NOMO-1 (cell line): ENCODE measurements around the gene ST8SIA4.

Experiments
- DNase-seq, 2 experiments: peaks; one replicate each; lab custom pipeline; 2025; ENCODE audit not compliant: unreplicated experiment in 2 of 2; lab: John Stamatoyannopoulos, UW

The ST8SIA4 gene

GRCh38 chr5:100903039-100903887 is at the start of gene ST8SIA4:
Gene ST8SIA4 (minus strand): TSS chr5:100903282. CDS start chr5:100902955, 327 bp downstream.
- DNase-seq, result peak; percentile 92 to 94

DNA sequence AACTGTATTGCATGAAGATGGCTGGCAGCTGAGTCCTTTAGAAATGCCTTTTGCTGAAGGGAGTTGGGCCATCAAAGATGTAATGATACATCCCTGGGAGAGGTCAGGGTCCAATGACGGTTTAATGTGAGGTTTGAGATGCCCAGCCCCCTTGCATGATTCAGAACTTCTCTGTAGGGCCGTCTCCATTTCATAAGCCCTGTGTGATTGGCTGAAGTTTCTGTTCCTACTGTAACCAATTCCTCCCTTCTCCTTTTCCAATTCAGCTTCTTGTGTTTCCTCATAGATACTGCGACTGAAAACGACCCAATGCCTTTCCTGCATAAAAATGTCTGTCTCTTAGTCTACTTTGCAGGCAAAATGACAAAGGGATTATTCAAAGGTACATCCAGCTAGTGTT is 47.9 kb upstream of the ST8SIA4 start:
- peak; percentile 69 to 90 for DNase-seq

DNA sequence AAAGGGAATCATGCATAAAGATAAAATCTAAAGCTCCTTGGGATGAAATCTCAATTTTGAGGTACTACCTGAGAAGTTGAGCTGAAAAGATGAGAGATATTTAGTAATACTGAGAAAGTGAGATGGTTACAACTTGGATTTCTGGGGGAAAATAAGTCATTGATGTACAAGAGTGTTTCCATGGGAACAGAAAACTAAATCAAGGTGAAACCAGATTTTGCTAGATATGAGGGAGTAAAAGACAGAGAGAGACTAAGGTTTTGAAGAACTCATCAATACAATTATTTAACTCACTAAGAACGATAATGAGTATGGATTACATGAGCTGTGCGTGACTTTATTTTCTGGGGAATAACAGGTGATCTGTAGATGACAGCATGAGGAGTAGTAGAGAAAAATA is 10.2 kb upstream of the ST8SIA4 start:
- DNase-seq, result no peak

GRCh38 chr5:100909034-100909433 is 6.0 kb upstream of the ST8SIA4 start:
- no peak for DNase-seq

DNA sequence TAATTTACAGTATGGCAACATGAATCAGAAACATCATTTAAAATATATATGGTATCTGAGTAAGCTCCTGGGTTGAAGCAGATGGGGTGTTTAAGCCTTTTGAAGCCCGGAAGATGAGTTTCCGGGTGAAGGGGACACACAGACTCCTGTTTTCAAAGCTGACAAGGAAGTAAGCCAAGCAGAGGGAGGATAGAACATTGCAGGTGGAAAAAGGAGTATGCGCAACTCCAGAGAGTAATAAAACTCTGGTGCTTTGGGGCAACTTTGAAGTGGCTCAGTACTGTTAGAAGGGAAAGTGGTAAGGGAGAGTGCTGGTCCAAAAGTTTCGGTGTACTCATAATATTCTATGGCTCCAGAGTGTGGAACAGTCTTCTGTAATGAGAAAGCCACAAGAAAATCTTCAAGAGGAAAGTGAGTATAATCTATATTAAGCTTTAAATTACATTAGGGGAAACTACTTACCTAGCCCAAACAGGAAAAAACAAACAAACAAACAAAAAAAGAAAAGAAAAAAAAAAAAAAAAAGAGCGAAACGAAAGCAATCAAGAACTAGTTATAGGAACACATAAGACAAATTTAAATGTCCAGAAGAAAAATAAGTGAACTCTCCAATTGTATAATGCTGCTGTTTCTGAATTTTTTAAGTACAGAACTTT is 2.3 kb upstream of the ST8SIA4 start:
- DNase-seq, result peak; percentile 44

DNA sequence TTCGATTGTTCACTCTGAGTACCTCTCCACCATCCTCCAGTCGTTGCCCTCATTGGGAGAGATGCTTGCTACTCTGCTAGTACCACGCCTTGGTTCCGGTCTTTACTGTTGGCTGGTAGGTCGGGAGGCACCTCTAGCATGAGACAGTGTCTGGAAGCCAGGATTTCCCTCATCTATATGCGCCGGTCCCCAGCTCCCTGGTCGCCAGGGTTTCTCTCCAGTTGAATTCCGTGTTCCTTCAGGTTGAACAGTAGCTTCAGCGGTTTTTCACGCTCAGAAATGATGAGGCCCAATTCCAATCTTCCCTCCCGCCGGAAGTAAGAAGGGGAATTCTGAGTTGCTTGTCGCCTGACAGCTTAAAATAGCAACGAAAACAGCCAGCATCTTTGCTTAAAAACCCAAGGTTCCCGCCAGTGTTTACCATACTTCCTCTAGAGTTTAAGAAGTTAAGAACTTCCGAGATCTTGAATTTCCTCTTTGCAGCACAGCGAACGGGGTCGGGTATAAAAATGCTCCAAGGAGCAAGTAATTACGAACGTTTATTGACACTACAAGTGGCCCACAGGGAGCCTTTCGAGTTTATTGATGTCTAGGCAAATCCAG is 1.3 kb upstream of the ST8SIA4 start:
- peak; percentile 36 to 65 for DNase-seq

DNA sequence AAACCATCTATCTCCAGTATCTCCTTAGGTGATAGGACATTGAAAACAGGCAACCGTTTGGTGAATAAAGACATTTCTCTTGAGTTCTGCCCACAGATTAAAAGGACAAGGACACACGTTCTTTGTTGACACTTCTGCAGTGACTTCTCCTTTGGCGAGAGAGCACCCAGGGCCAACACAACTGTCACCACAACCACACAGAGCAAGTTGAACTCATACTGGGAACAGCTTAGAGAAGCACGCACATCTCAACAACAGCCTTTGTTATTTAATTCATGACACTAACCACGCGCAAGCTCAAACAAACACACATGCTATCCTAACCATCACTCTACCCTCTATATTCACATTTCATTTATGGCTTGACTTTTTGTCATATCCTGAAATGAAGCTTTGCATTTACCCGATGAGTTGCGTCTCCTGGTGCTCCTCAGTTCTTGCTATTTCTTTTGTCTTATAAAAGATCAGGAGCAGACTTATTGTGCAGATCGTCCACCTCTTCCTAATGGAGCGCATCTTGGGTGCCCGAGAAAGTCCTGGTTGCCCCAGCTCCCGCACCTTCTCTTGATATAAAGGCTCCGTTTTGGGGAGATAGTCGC is 543 bp downstream of the ST8SIA4 start:
- peak; percentile 37 to 52 for DNase-seq

DNA sequence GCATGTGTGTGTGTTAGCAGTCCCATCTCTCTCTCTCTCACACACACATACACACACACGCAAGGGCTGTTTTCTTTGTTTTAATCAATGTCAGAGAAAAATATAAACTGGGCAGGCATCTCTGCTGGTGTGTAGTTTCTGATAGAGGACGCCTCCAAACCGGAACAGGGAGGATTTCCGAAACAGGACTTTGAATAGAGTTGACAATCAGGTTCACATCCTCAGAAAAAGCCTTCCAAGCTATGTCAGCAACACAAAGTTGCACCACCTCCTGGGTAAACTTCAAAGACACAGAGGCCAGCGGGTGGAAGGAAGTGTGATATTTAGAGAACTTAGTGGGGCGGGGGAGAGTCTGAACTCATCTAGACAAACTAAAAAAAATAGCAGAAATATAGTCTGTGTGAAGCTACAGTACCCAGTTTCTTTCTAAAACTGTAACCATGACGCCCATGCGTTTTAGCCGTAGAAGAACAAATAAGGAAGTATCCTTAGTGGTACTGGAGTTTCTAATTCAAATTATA is 1.2 kb downstream of the ST8SIA4 start:
- DNase-seq, result peak; percentile 80 to 91

DNA sequence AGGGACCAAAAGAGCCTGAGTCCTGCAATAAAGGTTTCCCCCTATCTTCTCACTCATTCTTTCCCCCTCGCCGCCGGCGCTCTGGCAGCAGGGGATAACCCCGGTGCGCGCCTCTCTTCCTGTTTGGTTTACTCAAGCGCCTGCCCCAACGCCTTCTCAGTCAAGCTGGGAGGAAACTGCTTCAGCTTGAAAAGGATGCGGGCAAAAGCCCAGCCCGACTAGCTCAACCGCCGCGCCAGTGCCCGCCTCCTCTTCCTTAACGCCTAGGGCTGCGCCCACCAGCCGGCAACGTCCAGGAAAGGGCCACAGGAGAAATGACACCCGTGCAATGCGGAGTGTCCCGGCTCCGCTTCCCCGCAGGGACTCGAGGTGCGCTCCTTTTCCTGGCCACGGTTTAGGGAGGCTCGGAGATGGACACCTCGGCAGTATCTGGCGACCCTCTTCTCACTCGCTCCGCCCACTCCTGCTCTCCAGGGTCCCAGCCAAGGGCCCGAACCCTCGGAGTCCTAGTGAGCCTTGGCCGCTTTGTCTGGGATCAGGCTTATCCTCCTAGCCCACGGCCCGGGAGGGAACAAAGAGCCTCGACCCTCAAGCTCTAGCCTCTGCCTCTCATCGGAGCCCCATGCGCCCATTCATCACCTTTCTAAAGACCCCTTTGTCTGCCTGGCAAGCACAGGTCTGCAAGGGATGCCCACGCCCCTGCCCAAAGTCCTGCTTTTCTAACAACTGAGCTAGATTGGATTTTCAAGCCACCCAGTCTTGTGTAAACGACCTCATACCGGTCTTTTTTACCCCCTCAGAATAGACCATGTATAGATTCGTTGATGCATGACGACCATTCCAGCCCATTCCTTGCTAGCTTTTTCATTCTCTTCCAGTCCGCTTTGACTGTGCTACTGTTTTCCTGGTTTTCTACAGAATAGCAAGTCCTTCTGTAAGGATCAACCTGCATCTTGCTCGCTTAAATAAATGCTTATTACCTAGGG is 2.0 kb downstream of the ST8SIA4 start:
- DNase-seq, result peak; percentile 94 to 95

GRCh38 chr5:100900142-100900795 is 2.8 kb downstream of the ST8SIA4 start:
- DNase-seq, result peak; percentile 94 to 95

- peak in 1 of 2 experiments; percentile 24 for DNase-seq
Observed at GRCh38 chr5:100899675-100900074, 3.4 kb downstream of the ST8SIA4 start.

- peak; percentile 39 to 80 for DNase-seq
Observed at GRCh38 chr5:100898504-100899346, 4.4 kb downstream of the ST8SIA4 start.

DNA sequence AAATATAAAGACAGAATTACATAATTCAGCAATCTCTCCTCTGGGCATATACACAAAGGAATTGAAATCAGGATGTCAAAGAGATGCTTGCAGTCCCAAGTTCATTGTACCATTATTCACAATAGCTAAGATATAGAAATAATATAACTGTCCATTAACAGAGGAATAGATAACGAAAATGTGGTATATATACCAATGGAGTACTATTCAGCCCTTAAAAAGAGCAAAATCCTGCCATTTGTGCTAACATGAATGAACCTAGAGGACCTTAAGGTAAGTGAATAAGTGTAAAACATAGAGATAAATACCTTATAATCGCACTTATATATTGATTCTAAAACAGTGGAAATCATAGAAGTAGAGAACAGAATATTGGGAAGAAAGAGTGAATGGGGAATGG is 7.0 kb downstream of the ST8SIA4 start:
- DNase-seq, result no peak

GRCh38 chr5:100890461-100891008 is 12.5 kb downstream of the ST8SIA4 start:
- peak; percentile 54 to 87 for DNase-seq

DNA sequence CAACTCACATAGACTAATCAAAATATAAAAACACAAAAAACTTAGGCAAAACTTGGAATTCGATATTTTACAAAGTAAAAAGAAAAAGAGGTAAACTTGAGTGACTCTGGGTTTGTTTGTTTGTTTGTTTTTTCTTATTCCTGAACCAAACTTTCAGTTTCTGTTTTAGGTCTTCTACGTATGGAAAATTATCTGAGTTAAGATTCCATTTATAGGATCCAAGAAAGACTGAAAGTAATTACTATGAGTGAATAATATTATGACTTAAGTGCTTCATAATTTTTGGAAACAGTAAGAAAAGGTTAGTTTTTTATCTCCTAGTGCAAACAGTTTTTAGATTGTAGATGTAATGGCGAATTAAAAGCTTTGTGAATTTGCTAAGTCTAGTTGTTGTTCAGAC is 13.2 kb downstream of the ST8SIA4 start:
- DNase-seq, result no peak

DNA sequence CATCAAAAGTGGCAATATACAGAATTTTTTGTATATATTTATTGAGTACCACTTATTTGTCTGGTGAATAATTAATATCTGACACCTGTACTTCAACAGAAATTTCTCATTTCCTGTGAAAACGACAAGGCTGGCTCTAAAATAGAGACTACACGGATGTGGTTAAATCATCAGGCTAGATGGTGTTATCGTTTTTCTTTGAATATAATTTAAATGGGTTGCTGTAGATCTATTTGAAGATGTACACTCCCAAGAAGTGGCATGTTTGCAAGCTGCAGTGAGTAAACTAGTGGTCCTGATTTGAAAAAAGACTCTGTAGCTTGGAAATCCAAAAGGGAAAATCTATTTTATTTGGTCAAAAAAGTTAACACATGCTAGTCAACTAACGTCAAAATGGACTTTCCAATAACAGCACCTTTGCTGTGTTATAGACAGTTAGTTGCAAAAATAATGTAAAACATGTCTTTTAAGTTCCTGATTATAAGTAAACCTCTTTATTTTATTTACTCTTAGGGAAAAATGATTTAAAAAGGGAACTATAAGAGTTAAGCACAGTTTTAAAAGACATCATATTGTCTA is 13.8 kb downstream of the ST8SIA4 start:
- no peak for DNase-seq

DNA sequence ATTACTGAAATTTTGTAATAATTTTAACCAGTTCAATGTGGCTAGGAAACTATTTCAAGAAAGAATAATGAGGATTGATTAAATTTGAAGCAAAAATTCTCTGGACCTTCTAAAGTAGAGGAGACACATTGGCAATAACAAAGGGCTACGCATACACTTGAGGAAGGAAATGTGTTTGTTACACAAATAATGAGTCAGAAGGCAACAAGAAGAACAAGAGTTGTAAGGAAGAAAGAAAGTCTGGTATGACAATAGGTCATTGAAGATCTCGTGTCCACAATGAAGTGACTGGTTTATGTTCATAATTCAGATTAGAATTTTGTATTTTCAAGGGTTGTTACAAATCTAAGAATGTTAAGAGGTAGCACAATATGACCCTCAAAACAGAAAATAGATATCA is 25.8 kb downstream of the ST8SIA4 start:
- DNase-seq, result no peak
